Skeletal muscle tissue (tissue), 4 donors: Measurements from ENCODE around the gene SMG6. TPM values are rescaled to one million over a fixed set of nuclear protein-coding genes. Genes with fewer than 3 reads are reported as not detected.
"Not testable (repeated sequence)": the region's sequence is repeated elsewhere in the genome, so short reads cannot be mapped to it uniquely, and the experiment has no call there.

Source experiments
- H3K27ac ChIP-seq: one replicate; pipeline ENCODE4 v1.7.0; 2013; ENCODE audit warnings: mild to moderate bottlenecking, low read depth, low read length, inconsistent platforms
- H3K27me3 ChIP-seq, 3 donors: one replicate each; pipeline ENCODE4 v1.7.0; 2013; ENCODE audit warnings: low read length in 3 of 3; ENCODE audit not compliant: control insufficient read depth in 3 of 3, insufficient read depth in 3 of 3
- H3K36me3 ChIP-seq, 3 donors: one replicate each; pipeline ENCODE4 v1.7.0; 2013; ENCODE audit warnings: low read length in 3 of 3; ENCODE audit not compliant: control insufficient read depth in 3 of 3, insufficient read depth in 3 of 3
- H3K4me1 ChIP-seq, 3 donors: one replicate each; pipeline ENCODE4 v1.7.0; 2013; ENCODE audit warnings: low read length in 3 of 3, mild to moderate bottlenecking in 3 of 3; ENCODE audit not compliant: control insufficient read depth in 3 of 3, insufficient read depth in 3 of 3
- H3K4me3 ChIP-seq, 3 donors: one replicate each; pipeline ENCODE4 v1.7.0; 2013; ENCODE audit warnings: low read length in 3 of 3
- H3K9ac ChIP-seq, 3 donors: one replicate each; pipeline ENCODE4 v1.7.0; 2013; ENCODE audit warnings: low read length in 3 of 3, mild to moderate bottlenecking in 3 of 3, moderate library complexity in 2 of 3, low read depth in 1 of 3
- H3K9me3 ChIP-seq, 3 donors: one replicate each; pipeline ENCODE4 v1.7.0; 2013; ENCODE audit warnings: low read length in 3 of 3; ENCODE audit not compliant: control insufficient read depth in 3 of 3
- total RNA-seq: library from RNA; depleted of rRNA; stranded (reverse); fragments of >200 nt; gene quantifications from one replicate; pipeline ENCODE4 v1.2.3, GENCODE V29; 2014
- donor health status: Osteomylitis.

SMG6 gene
- total RNA-seq, 1 donor from 2014 or later = 13.6 TPM

GRCh38 chr17:2212400-2212981, 91.1 kb downstream of the SMG6 start:
- Histone ChIP-seq H3K9me3 (no peaks in the 10 kb centered on the region), H3K36me3 (peaks cover 0 to 2% (median 0%) of the 10 kb centered on the region in 3 donors), H3K9ac (peak overlapping the region; percentile 17 to 82 (median 75)), H3K27me3 (no peaks in the 10 kb centered on the region), H3K4me1 (peaks cover 54 to 58% (median 56%) of the 10 kb centered on the region in 3 donors), H3K27ac (peak overlapping the region; percentile 96), H3K4me3 (peak overlapping the region in 1 of 3 donors; percentile 16)

GRCh38 chr17:2211661-2212399, 91.8 kb downstream of the SMG6 start:
- Histone ChIP-seq H3K4me1 (peaks cover 57 to 60% (median 58%) of the 10 kb centered on the region in 3 donors), H3K4me3 (peak overlapping the region in 1 of 3 donors; percentile 16), H3K36me3 (peaks cover 0 to 2% (median 0%) of the 10 kb centered on the region in 3 donors), H3K27me3 (no peaks in the 10 kb centered on the region), H3K9me3 (no peaks in the 10 kb centered on the region), H3K9ac (peak overlapping the region; percentile 17 to 82 (median 75)), H3K27ac (peak overlapping the region; percentile 96)

- Histone ChIP-seq H3K4me1 (peaks cover 52 to 55% (median 52%) of the 10 kb centered on the region in 3 donors), H3K36me3 (peaks cover 0 to 2% (median 0%) of the 10 kb centered on the region in 3 donors), H3K4me3 (no peak overlapping the region), H3K9me3 (no peaks in the 10 kb centered on the region), H3K27ac (no peak overlapping the region), H3K27me3 (no peaks in the 10 kb centered on the region), H3K9ac (no peak overlapping the region)
Observed at GRCh38 chr17:2210726-2211125, 92.9 kb downstream of the SMG6 start.

GRCh38 chr17:2207815-2208515, 95.6 kb downstream of the SMG6 start:
- Histone ChIP-seq H3K9ac (peak overlapping the region in 2 of 3 donors; percentile 33 to 63), H3K27me3 (no peaks in the 10 kb centered on the region), H3K4me1 (peaks cover 39 to 50% (median 39%) of the 10 kb centered on the region in 3 donors), H3K9me3 (no peaks in the 10 kb centered on the region), H3K4me3 (no peak overlapping the region), H3K27ac (peak overlapping the region; percentile 48), H3K36me3 (peaks cover 0 to 2% (median 2%) of the 10 kb centered on the region in 3 donors)

GRCh38 chr17:2204393-2204792, 99.2 kb downstream of the SMG6 start:
- Histone ChIP-seq H3K9ac (no peak overlapping the region), H3K4me3 (no peak overlapping the region), H3K27ac (no peak overlapping the region), H3K9me3 (no peaks in the 10 kb centered on the region), H3K36me3 (peaks cover 0 to 2% (median 2%) of the 10 kb centered on the region in 3 donors), H3K4me1 (peaks cover 32 to 41% (median 33%) of the 10 kb centered on the region in 3 donors), H3K27me3 (no peaks in the 10 kb centered on the region)

GRCh38 chr17:2203818-2204217, 99.8 kb downstream of the SMG6 start:
- no peak overlapping the region for H3K4me3 ChIP-seq
- peaks cover 0 to 2% (median 2%) of the 10 kb centered on the region in 3 donors for H3K36me3 ChIP-seq
- H3K27me3 ChIP-seq = no peaks in the 10 kb centered on the region
- H3K27ac ChIP-seq = peak overlapping the region; percentile 39
- H3K9ac ChIP-seq = no peak overlapping the region
- no peaks in the 10 kb centered on the region for H3K9me3 ChIP-seq
- peaks cover 32 to 39% (median 32%) of the 10 kb centered on the region in 3 donors for H3K4me1 ChIP-seq

- no peaks in the 10 kb centered on the region for H3K27me3 ChIP-seq
- peaks cover 0 to 2% (median 0%) of the 10 kb centered on the region in 3 donors for H3K36me3 ChIP-seq
- H3K9ac ChIP-seq = peak overlapping the region in 2 of 3 donors; percentile 28 to 36
- peak overlapping the region; percentile 39 for H3K27ac ChIP-seq
- no peaks in the 10 kb centered on the region for H3K9me3 ChIP-seq
- H3K4me3 ChIP-seq = no peak overlapping the region
- peaks cover 25 to 31% (median 29%) of the 10 kb centered on the region in 3 donors for H3K4me1 ChIP-seq
Observed at GRCh38 chr17:2202996-2203575, 100.5 kb downstream of the SMG6 start.

GRCh38 chr17:2202302-2202995, 101.1 kb downstream of the SMG6 start:
- peaks cover 22 to 27% (median 23%) of the 10 kb centered on the region in 3 donors for H3K4me1 ChIP-seq
- peaks cover 0 to 2% (median 0%) of the 10 kb centered on the region in 3 donors for H3K36me3 ChIP-seq
- peak overlapping the region in 1 of 3 donors; percentile 28 for H3K9ac ChIP-seq
- H3K27ac ChIP-seq = peak overlapping the region; percentile 0
- H3K27me3 ChIP-seq = no peaks in the 10 kb centered on the region
- H3K4me3 ChIP-seq = no peak overlapping the region
- H3K9me3 ChIP-seq = no peaks in the 10 kb centered on the region

- H3K36me3 ChIP-seq, H3K4me3 ChIP-seq, H3K27ac ChIP-seq, H3K9ac ChIP-seq, H3K9me3 ChIP-seq, H3K27me3 ChIP-seq: not testable (repeated sequence)
- H3K4me1 ChIP-seq = peaks cover 25 to 34% (median 27%) of the 10 kb centered on the region in 3 donors
Observed at GRCh38 chr17:2199386-2199785, 104.2 kb downstream of the SMG6 start.
